ENCODE results near the gene SLC44A3.
A peak's percentile ranks its signal among the peaks of the same experiment; 100 is the strongest.

The SLC44A3 gene

GRCh38 chr1:94799206-94799605 lies 21.0 kb upstream of the SLC44A3 start:
- H3K4me3 ChIP-seq (ENCODE audit: low read depth, low read length): no peak overlapping the region
- TF ChIP-seq CTCF (IDR thresholded peaks at IDR 0.05; ENCODE audit: borderline replicate concordance, insufficient read depth, low read depth, low read length): no peak

DNA sequence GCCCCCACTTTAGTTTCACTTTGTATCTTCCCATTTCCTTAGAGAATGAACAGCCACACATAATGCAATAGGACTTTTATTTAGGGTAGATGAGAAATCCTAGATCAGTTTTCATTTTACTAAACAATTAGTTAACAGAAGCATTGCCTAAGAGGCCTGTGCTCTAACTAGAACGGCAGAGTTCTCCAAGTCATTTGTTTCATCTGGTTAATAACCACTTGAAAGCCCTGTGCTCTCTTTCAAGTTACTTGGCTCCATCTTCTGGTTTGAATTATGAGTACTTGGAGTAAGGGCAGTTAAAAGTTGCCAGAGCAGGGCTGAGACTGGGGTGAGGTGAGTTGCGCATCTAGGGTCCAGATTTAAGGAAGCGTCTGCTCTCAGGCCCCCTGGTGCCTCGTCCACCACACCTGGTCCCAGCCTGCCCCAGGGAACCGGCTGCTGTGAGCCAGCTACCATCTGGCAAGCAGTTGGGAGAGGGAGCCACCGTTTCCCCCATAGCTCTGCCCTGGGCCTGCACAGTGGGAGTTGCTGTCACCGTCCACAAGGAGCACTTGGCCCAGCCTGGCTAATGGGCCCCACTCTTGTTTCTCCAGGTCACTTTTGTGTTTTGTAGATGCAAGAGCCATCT lies 18.1 kb upstream of the SLC44A3 start:
- peak; percentile 23; the same call in 1 of the 2 replicates for TF ChIP-seq CTCF (IDR thresholded peaks at IDR 0.05; ENCODE audit: borderline replicate concordance, insufficient read depth, low read depth, low read length)
- peak overlapping the region; percentile 5 for H3K4me3 ChIP-seq (ENCODE audit: low read depth, low read length)

- no peak for TF ChIP-seq CTCF (IDR thresholded peaks at IDR 0.05; ENCODE audit: borderline replicate concordance, insufficient read depth, low read depth, low read length)
Measured at GRCh38 chr1:94803106-94803505, 17.1 kb upstream of the SLC44A3 start.

DNA sequence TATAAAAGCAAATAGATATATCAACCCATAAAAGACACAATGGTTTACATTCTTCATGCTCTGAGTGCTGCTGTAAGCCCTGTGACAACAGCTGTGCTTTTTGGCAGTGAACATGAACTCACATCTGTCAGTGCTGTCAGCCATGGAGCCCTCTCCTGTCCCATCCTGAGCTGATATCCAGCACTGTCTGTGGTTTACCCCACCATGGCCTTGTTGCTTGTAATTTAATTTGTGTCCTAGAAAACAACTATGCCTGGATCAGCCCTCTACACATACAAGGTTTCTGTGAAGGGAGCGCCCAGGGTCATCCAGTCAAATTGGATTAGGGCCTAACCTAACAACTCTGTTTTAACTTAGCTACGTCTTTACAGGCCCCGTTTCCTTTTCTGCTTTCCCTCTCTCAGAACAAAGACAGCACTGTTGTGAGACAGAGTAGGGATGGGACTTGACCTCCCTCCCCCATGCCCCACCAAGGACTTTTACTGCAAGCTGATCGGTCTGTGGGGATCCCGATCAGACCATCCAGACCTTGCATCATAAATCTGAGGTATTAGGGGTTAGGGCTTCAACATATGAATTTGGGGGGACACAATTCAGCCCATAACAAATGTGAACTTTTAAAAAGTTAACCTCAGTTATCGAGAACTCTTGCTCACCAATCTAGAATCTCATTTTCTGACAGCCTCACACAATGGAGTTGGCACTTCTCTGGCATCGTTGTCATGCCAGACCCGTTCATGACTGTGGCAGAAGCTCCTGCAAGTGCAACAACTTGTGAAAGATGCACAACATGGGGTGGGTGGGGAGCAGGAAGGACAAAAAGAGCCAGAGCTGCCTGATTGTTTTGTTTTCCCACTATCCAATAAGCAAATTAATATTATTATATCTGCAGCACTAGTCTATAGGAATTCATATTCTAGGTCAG lies 16.4 kb upstream of the SLC44A3 start:
- TF ChIP-seq CTCF (IDR thresholded peaks at IDR 0.05; ENCODE audit: borderline replicate concordance, insufficient read depth, low read depth, low read length): no peak

More at GRCh38 chr1:94803106-94803505, 17.1 kb upstream of the SLC44A3 start:
- no peak overlapping the region for H3K4me3 ChIP-seq (ENCODE audit: low read depth, low read length)

GRCh38 chr1:94804442-94804837 lies 15.7 kb upstream of the SLC44A3 start:
- TF ChIP-seq CTCF (IDR thresholded peaks at IDR 0.05; ENCODE audit: borderline replicate concordance, insufficient read depth, low read depth, low read length): no peak
- no peak overlapping the region for H3K4me3 ChIP-seq (ENCODE audit: low read depth, low read length)

More for the DNA sequence above, 16.4 kb upstream of the SLC44A3 start:
- no peak overlapping the region for H3K4me3 ChIP-seq (ENCODE audit: low read depth, low read length)

- H3K4me3 ChIP-seq (ENCODE audit: low read depth, low read length): no peak overlapping the region
- peak; percentile 87 for TF ChIP-seq CTCF (IDR thresholded peaks at IDR 0.05; ENCODE audit: borderline replicate concordance, insufficient read depth, low read depth, low read length)
Measured at GRCh38 chr1:94805912-94806311, 14.2 kb upstream of the SLC44A3 start.

All from GM12875 (cell line).